GM19324 (cell line): ENCODE measurements around the gene RNU1-4.
"Not testable (repeated sequence)": the region's sequence is repeated elsewhere in the genome, so short reads cannot be mapped to it uniquely, and the experiment has no call there.

Experiments used
- ATAC-seq: cut with Tn5 transposase; IDR thresholded peaks from one replicate; pipeline ENCODE4 v1.9.1; 2021; ENCODE audit warnings: mild to moderate bottlenecking, moderate library complexity; ENCODE audit not compliant: unreplicated experiment, low FRiP score

RNU1-4 gene

DNA sequence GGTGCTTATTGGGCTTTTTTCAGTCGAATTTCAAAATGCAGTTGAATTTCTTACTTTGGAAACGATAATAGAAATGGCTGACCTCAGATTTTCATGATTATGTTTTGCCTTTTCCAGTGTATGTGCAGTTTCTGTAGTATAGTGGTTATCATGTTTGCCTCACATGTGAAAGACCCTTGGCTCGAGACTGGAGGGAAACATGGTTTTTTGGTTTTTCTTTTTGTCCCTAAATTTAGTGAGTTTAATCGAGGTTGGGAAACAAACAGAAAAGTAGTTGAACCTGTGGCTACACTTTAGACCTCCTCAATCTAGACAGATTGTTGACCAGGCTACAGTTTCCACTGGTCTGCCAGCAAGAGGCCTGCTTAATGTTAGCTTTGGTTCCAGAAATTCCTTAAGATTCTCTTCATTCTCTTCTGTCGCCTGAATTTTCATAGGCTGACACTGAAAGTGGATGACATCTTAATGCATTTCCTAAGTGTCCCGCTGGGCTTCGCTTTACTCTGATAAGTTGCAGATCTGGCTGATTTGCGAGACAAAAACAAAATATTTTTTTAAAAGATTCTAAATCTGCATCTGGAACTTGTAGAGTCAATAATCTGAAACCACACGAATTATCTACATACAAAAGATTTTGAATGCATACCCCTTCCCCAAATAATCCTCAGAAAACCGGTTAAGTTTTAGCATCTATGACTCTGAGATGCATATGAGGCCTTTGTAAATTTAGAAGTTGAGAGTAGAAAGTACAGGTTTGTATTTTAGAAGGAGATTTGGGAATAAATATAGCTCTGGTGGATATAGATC, 14.7 kb upstream of the RNU1-4 start:
- not testable (repeated sequence) for ATAC-seq

DNA sequence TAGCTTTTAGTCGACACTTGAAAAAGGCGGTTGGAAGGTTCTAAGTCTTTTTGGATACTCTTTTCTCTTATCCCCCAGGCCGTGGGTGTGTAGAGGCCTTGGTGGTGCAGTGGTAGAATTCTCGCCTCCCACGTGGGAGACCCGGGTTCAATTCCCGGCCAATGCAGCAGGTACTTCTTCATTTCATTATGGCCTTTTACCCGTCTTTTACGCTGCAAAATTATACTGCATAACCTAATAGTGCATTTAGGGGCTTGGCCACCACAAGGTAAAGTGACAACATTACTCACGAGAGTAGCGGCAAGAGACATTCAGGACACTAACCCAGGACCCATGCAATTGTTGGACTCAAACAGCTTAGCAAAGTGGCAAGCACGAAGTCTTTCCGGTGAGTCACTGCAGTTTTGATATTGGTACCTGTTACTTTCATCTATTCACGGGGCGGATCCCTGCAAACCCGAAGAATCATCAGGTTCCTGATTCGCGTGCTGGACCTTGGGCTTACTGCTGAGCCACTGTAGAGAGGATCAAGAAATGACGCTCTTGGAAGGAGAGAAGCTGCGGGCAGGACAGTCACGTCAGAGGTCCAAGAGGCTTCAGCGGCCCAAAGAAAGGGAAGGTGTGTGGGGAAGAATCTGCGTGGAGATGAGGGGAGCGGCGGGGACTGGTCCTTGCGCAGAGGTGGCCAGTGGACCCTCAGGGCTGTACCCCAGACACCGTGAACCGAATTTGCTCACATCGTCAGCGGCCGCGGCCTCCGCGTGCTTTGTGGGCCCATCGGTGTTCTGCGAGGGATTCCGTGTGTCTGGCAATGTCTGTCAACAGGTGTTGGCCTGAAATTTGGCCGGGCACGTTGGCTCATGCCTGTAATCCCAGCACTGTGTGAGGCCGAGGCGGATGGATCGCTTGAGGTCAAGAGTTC, 12.9 kb upstream of the RNU1-4 start:
- no peak for ATAC-seq

DNA sequence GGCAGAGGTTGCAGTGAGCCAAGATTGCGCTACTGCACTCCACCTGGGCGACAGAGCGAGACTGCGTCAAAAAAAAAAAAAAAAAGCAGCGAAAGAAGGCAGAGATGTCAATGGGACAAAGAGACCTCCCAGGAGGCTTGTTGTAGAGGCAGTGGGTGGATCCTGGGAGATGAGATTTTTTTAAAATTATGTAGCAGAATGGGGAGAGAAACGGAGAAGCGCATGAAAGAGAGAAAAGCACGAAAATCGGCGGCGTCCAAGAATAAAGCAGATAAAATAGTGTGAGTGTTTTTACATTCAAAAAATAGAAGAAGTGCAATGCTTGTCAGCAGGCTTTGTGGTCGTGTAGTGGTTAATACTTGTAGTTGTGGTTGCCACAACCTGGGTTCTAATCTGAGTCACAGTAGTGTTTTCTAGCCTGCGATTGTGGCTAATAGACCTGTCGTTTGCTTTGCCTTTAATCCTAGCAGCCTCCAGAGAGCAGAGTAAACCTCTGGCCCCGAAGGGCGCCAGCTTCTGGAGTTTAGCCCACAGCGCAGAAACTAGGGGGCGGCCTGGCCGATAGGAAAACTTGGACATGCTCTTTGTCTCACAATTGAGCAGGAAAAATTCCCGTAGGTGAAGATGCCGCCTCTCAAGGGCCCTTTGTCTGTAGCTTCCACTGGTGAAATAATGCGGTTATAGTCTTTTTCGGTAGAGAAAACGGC, 11.9 kb upstream of the RNU1-4 start:
- ATAC-seq: not testable (repeated sequence)

DNA sequence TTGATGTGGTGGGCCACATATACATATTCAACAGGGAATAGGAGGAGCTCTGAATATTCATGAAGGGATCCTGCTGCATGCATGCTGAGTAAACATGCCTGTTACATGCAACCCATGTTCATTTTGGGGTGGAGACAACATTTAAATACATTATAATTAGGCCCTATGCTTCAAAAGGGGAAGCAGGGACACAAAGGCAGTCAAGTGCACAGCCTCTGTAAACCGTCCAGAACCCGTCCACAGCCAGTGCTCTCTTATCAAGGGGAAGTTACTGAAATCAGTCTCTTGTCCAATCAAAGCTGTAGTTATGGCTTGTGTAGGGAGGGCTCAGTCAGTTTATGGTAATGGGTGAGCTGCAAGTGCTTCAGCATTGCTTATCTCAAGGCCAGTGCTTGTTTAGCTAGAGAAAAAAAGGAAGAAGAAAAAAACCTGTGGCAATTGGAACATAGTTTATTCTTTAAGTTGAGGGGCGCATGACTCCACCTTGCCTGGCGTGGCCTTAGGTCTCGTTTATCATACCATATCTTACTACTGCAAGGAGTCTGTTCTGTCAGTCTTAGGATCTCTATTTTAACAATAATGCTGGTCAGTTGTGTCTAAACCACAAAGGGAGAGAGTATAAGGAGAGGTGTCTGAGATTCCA, 7.9 kb upstream of the RNU1-4 start:
- ATAC-seq: not testable (repeated sequence)

GRCh38 chr1:16741230-16741629, 914 bp downstream of the RNU1-4 start:
- not testable (repeated sequence) for ATAC-seq

DNA sequence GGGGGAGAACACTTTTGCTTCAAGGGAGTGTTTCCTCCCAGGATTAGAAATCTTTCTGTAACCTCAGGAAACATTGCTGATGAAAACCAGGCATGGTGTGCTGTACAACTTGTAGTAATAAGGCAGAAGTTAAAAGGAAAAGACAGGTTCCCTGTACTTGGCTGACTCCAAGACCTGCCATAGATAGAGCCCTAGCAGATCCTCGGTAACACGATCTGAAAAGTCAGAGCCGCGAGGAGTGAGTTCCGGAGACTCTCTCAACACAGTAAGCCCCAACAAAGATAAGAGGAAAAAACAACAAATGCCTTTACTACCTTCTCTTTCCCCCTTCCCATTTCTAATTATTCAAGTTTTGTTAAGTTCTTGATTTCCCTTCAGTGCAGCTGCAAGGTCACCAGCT, 7.3 kb downstream of the RNU1-4 start:
- not testable (repeated sequence) for ATAC-seq

GRCh38 chr1:16748710-16749109, 8.4 kb downstream of the RNU1-4 start:
- ATAC-seq: not testable (repeated sequence)

GRCh38 chr1:16749910-16750888, 9.9 kb downstream of the RNU1-4 start:
- ATAC-seq: not testable (repeated sequence)

DNA sequence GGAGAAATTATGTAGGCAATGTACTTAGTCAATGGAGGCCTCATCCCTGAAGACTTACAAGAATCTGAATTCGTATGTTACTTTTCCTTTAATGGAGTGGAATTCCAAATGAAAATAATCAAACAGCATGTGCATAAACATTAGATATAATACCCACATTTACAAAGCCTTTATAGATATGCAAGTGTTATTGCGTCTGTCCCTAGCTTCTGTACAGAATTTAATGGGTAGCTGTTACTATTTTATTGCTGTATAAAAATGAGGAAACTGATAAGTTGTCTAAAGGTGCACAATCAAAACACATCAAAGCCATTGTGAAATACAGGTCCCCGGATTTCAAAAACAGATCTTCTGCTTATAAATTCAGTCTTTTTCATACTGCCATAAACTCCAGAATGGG, 12.5 kb downstream of the RNU1-4 start:
- not testable (repeated sequence) for ATAC-seq

DNA sequence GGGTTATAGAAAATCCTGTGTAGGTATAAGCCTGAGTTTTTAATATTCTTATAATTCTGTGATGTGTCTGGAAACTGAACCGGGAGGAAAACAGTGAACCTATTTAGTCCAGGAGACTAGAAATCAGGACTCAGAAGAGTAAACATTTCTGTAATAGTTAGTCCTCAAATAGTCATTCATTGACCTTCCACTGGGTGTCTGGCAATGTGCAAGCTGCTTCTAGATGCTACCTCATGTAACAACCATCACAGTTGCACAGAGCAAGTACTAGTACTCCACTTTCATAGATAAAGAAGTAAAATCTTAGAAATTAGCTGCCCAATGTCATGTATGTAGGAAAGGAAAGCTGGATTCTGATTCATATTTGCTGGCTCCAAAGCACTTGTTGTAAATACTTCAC, 15.1 kb downstream of the RNU1-4 start:
- ATAC-seq: not testable (repeated sequence)

GRCh38 chr1:16755932-16756331, 15.6 kb downstream of the RNU1-4 start:
- ATAC-seq: not testable (repeated sequence)

- not testable (repeated sequence) for ATAC-seq
These were observed 17.3 kb downstream of the RNU1-4 start for GRCh38 chr1:16757574-16757973.

- ATAC-seq: not testable (repeated sequence)
These were observed 17.7 kb downstream of the RNU1-4 start for GRCh38 chr1:16758060-16758459.

- not testable (repeated sequence) for ATAC-seq
These were observed 18.8 kb downstream of the RNU1-4 start for GRCh38 chr1:16759041-16759493.

DNA sequence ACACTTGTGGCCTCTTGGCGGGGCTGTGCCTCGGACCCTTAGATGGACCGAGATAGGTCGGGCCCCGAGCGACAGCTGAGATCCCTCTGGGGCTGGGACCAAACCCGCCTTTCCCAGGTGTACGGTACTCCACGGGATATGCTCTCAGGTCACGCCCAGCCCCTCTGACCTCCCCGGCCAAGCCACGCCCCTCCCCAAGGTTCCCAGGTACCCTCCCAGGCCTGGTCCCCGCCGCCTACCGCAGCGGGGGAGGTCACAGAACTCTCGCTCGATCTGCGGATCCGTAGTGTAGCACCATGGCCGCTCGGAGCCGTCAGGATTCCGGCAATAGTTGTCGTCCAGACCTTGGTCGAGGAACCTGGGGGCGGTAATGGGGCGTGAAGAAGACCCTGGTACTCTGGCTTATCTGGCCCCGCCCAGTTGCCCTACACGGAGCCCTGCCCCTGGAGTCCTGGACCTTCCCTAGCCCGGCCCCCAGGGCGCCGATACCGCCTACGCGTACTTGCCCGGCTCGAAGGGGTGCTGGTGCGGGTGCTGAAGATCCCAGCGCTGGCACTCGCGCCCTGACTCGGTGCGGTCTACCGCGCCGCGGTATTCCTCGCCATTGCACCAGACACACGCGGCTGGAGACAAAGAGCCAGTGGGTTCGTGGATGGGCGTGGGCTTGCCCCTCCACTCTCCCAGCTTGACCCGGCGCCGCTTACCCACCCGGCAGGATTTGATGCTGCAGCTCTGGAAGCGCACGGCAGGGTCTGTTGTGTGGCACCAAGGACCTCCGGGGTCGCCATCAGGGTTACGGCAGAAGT, 19.5 kb downstream of the RNU1-4 start:
- ATAC-seq: not testable (repeated sequence)

DNA sequence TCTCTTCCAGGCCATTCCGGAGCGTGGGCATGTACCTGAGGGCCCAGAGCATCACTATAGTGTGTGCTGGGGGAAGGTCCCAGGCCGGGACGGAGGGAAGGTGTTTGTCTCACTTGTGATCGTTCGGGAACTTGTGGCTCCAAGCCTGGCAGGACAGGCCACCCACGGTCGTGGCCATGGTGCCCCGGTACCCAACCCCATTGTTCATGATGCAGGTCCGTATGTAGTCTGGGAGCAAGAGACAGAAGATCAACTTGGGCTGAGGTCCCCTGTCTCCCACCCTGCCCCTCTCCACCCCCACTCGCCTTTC, 20.1 kb downstream of the RNU1-4 start:
- not testable (repeated sequence) for ATAC-seq

DNA sequence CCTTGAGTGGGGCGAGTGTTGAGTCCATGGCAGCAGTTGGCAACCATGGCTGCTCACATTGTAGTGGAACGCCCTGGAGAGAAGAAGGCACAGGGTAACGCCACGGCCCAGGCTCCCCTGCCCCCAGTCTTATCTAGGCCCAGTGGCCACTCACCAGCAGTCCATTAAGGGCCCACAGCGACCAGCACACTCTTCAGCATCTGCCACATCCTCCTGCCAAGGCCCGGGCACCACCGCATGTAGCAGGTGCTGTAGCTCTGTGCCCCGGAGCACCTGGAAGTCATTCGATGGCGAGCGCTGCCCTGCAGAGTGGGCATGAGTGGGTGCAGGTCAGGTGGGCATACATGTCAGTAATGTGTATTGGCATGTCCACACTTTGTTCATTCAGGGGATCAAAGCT, 20.5 kb downstream of the RNU1-4 start:
- not testable (repeated sequence) for ATAC-seq

- ATAC-seq: not testable (repeated sequence)
These were observed 24.0 kb downstream of the RNU1-4 start for GRCh38 chr1:16764248-16764819.
